Astrocyte (in vitro differentiated cells and primary cell): Measurements from ENCODE around the gene EXOC4. TPM values are rescaled to one million over a fixed set of nuclear protein-coding genes. Genes with fewer than 3 reads are reported as not detected.

ENCODE experiments used
- DNase-seq: peaks from one replicate; pipeline ENCODE4 v3.0.0-alpha.2; 2010; ENCODE audit warnings: low read depth
- FAIRE-seq: peaks from 2 replicates; lab custom pipeline; 2011; peaks lifted over from hg19 to GRCh38; lab: Jason Lieb, UNC
- H2AFZ ChIP-seq: 2 replicates; pipeline ENCODE4 v1.6.0; 2012; ENCODE audit warnings: low read depth, low read length, inconsistent platforms
- H3K27ac ChIP-seq: 2 replicates; pipeline ENCODE4 v1.5.1; 2011; ENCODE audit warnings: low read depth, low read length, inconsistent platforms
- H3K27me3 ChIP-seq: 2 replicates; pipeline ENCODE4 v1.6.0; 2011; ENCODE audit warnings: low read length, inconsistent platforms; ENCODE audit not compliant: insufficient read depth
- H3K36me3 ChIP-seq: 2 replicates; pipeline ENCODE4 v1.5.1; 2011; ENCODE audit warnings: low read length, inconsistent platforms; ENCODE audit not compliant: insufficient read depth
- H3K4me1 ChIP-seq: 2 replicates; pipeline ENCODE4 v1.5.1; 2011; ENCODE audit warnings: low read length, inconsistent platforms; ENCODE audit not compliant: insufficient read depth
- H3K4me2 ChIP-seq: 2 replicates; pipeline ENCODE4 v1.6.0; 2012; ENCODE audit warnings: low read length, inconsistent platforms
- H3K4me3 ChIP-seq: 2 replicates; pipeline ENCODE4 v1.5.1; 2011; ENCODE audit warnings: low read depth, mild to moderate bottlenecking, low read length, inconsistent platforms; ENCODE audit not compliant: insufficient read depth
- H3K79me2 ChIP-seq: 2 replicates; pipeline ENCODE4 v1.6.0; 2012; ENCODE audit warnings: mild to moderate bottlenecking, low read length, inconsistent platforms; ENCODE audit not compliant: insufficient read depth
- H3K9ac ChIP-seq: 2 replicates; pipeline ENCODE4 v1.6.0; 2012; ENCODE audit warnings: mild to moderate bottlenecking, low read length, inconsistent platforms
- H3K9me3 ChIP-seq: 2 replicates; pipeline ENCODE4 v1.5.1; 2012; ENCODE audit warnings: low read depth, mild to moderate bottlenecking, low read length, inconsistent platforms; ENCODE audit not compliant: insufficient read depth
- H4K20me1 ChIP-seq: 2 replicates; pipeline ENCODE4 v1.6.0; 2012; ENCODE audit warnings: low read length, inconsistent platforms; ENCODE audit not compliant: insufficient read depth
- H3K27ac Mint-ChIP-seq: one replicate; pipeline ENCODE4 v1.8.0; 2021; ENCODE audit warnings: mild to moderate bottlenecking, mixed read lengths; ENCODE audit not compliant: unreplicated experiment
- H3K27me3 Mint-ChIP-seq: one replicate; pipeline ENCODE4 v1.8.0; 2021; ENCODE audit warnings: low read depth, mixed read lengths; ENCODE audit not compliant: unreplicated experiment
- H3K36me3 Mint-ChIP-seq: one replicate; pipeline ENCODE4 v1.8.0; 2021; ENCODE audit warnings: low read depth, mixed read lengths; ENCODE audit not compliant: unreplicated experiment
- H3K4me1 Mint-ChIP-seq: one replicate; pipeline ENCODE4 v1.8.0; 2021; ENCODE audit warnings: low read depth, mixed read lengths; ENCODE audit not compliant: unreplicated experiment
- H3K4me3 Mint-ChIP-seq: one replicate; pipeline ENCODE4 v1.8.0; 2021; ENCODE audit warnings: mild to moderate bottlenecking, moderate library complexity, mixed read lengths; ENCODE audit not compliant: unreplicated experiment
- H3K9me3 Mint-ChIP-seq: one replicate; pipeline ENCODE4 v1.8.0; 2021; ENCODE audit warnings: mild to moderate bottlenecking, mixed read lengths; ENCODE audit not compliant: unreplicated experiment
- EZH2 ChIP-seq: IDR thresholded peaks from 2 replicates; pipeline ENCODE4 v1.6.1; 2012; ENCODE audit warnings: mild to moderate bottlenecking, low read length, inconsistent platforms; ENCODE audit not compliant: insufficient read depth
- total RNA-seq: library from RNA; stranded (reverse); gene quantifications from 2 replicates; pipeline ENCODE4 v1.2.1, GENCODE V29; 2021
- TF ChIP-seq, protein P1 (sequence below): IDR thresholded peaks from 2 replicates; pipeline ENCODE4 v1.5.1; 2011; ENCODE audit warnings: low read depth, mild to moderate bottlenecking, inconsistent platforms, low read length, moderate library complexity; ENCODE audit not compliant: insufficient read depth

EXOC4 gene
- total RNA-seq, 1 donor from 2014 or later = 57.5 TPM

DNA sequence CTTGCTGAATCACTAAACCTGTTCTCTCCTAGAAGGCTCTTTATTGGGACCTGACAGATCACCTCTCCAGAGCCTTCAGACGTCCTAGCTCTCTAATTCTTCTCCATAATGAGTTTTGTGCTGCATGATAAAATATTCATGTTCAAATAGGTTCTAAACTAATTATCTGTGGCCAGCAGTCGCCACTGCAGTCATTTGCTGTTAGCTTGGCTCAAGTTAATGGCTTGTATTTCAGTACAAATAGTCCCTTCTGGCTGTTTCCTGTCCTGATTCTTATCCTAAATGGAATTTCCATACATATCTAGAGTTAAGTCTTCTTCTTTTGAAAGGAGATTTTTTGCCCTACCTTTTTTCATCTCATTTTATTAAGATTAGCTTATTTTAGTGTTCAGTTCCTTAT, 303.2 kb downstream of the EXOC4 start:
- no peak for TF ChIP-seq EZH2
- TF ChIP-seq, protein P1, sequence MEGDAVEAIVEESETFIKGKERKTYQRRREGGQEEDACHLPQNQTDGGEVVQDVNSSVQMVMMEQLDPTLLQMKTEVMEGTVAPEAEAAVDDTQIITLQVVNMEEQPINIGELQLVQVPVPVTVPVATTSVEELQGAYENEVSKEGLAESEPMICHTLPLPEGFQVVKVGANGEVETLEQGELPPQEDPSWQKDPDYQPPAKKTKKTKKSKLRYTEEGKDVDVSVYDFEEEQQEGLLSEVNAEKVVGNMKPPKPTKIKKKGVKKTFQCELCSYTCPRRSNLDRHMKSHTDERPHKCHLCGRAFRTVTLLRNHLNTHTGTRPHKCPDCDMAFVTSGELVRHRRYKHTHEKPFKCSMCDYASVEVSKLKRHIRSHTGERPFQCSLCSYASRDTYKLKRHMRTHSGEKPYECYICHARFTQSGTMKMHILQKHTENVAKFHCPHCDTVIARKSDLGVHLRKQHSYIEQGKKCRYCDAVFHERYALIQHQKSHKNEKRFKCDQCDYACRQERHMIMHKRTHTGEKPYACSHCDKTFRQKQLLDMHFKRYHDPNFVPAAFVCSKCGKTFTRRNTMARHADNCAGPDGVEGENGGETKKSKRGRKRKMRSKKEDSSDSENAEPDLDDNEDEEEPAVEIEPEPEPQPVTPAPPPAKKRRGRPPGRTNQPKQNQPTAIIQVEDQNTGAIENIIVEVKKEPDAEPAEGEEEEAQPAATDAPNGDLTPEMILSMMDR = no peak
- no peak overlapping the region for H3K4me3 Mint-ChIP-seq
- H3K36me3 Mint-ChIP-seq = no peaks in the 10 kb centered on the region
- no peaks in the 10 kb centered on the region for H3K27me3 ChIP-seq
- H4K20me1 ChIP-seq = no peaks in the 10 kb centered on the region
- no peak overlapping the region for H3K4me3 ChIP-seq
- no peaks in the 10 kb centered on the region for H3K36me3 ChIP-seq
- H3K79me2 ChIP-seq = no peaks in the 10 kb centered on the region
- no peaks in the 10 kb centered on the region for H3K9me3 ChIP-seq
- no peaks in the 10 kb centered on the region for H3K27me3 Mint-ChIP-seq
- no peak overlapping the region for H3K4me2 ChIP-seq
- H3K4me1 Mint-ChIP-seq = no peaks in the 10 kb centered on the region
- DNase-seq = no peak
- H3K4me1 ChIP-seq = no peaks in the 10 kb centered on the region
- H3K27ac ChIP-seq = no peak overlapping the region
- no peak overlapping the region for H3K27ac Mint-ChIP-seq
- no peaks in the 10 kb centered on the region for H3K9me3 Mint-ChIP-seq
- no peak overlapping the region for H2AFZ ChIP-seq
- no peak for FAIRE-seq
- H3K9ac ChIP-seq = no peak overlapping the region

GRCh38 chr7:133556553-133556952, 303.7 kb downstream of the EXOC4 start:
- no peak overlapping the region for H3K9ac ChIP-seq
- FAIRE-seq (no peak), DNase-seq (peak; percentile 12)
- H3K4me3 Mint-ChIP-seq = no peak overlapping the region
- H3K27me3 ChIP-seq = no peaks in the 10 kb centered on the region
- no peaks in the 10 kb centered on the region for H3K36me3 ChIP-seq
- no peaks in the 10 kb centered on the region for H3K4me1 ChIP-seq
- no peak overlapping the region for H3K4me2 ChIP-seq
- TF ChIP-seq, protein P1 = no peak
- no peak for TF ChIP-seq EZH2
- no peaks in the 10 kb centered on the region for H3K9me3 Mint-ChIP-seq
- no peak overlapping the region for H3K27ac ChIP-seq
- no peak overlapping the region for H3K4me3 ChIP-seq
- no peaks in the 10 kb centered on the region for H4K20me1 ChIP-seq
- no peak overlapping the region for H3K27ac Mint-ChIP-seq
- no peaks in the 10 kb centered on the region for H3K9me3 ChIP-seq
- no peaks in the 10 kb centered on the region for H3K27me3 Mint-ChIP-seq
- H2AFZ ChIP-seq = no peak overlapping the region
- H3K4me1 Mint-ChIP-seq = peaks cover 4% of the 10 kb centered on the region
- H3K79me2 ChIP-seq = no peaks in the 10 kb centered on the region
- H3K36me3 Mint-ChIP-seq = no peaks in the 10 kb centered on the region

DNA sequence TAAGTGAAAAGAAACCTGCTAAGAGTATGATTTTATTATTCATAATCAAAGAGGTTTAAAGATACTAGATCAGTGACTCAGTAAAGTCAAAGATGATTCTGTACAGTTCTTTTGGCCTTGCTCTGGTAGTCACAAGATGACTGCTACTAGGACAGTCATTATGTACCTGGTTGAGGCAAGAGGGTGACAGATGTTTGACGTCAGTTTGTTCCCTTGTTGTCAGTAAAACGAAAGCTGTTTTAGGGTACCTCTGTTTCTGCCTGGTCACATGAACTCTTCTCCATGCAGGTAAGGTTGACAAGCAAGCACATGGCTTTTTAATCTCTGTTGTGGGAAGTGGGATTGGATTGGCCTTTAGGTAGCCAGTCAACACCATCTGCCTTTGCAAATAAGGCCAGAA, 308.0 kb downstream of the EXOC4 start:
- H3K27ac Mint-ChIP-seq = no peak overlapping the region
- H3K4me3 Mint-ChIP-seq = no peak overlapping the region
- no peaks in the 10 kb centered on the region for H4K20me1 ChIP-seq
- DNase-seq (no peak), FAIRE-seq (no peak)
- no peaks in the 10 kb centered on the region for H3K9me3 Mint-ChIP-seq
- no peak overlapping the region for H3K4me3 ChIP-seq
- H3K36me3 Mint-ChIP-seq = no peaks in the 10 kb centered on the region
- H3K4me1 ChIP-seq = peaks cover 11% of the 10 kb centered on the region
- H3K4me2 ChIP-seq = no peak overlapping the region
- no peak overlapping the region for H3K9ac ChIP-seq
- no peak overlapping the region for H3K27ac ChIP-seq
- TF ChIP-seq EZH2 = no peak
- TF ChIP-seq, protein P1 = no peak
- H3K79me2 ChIP-seq = no peaks in the 10 kb centered on the region
- H3K27me3 ChIP-seq = no peaks in the 10 kb centered on the region
- no peaks in the 10 kb centered on the region for H3K9me3 ChIP-seq
- no peaks in the 10 kb centered on the region for H3K36me3 ChIP-seq
- no peaks in the 10 kb centered on the region for H3K27me3 Mint-ChIP-seq
- no peak overlapping the region for H2AFZ ChIP-seq
- peaks cover 8% of the 10 kb centered on the region for H3K4me1 Mint-ChIP-seq
